ENCODE results near the gene KCNQ1.

Gene KCNQ1

GRCh38 chr11:2694995-2695939 is 250.5 kb downstream of the KCNQ1 start:
- ATAC-seq, result no peak
- TF ChIP-seq GLIS3 (CRISPR knock-in tag; IDR thresholded peaks at IDR 0.05) (no peak), ARNTL (CRISPR knock-in tag; IDR thresholded peaks at IDR 0.05; ENCODE audit: borderline replicate concordance, low read depth) (no peak), PPARA (CRISPR knock-in tag; IDR thresholded peaks at IDR 0.05; ENCODE audit: borderline replicate concordance) (no peak), ZFP3 (CRISPR knock-in tag; IDR thresholded peaks at IDR 0.05) (no peak), ZNF8 (CRISPR knock-in tag; IDR thresholded peaks at IDR 0.05) (no peak), POU6F1 (CRISPR knock-in tag; IDR thresholded peaks at IDR 0.05; ENCODE audit: borderline replicate concordance, low read depth) (no peak), ZNF565 (CRISPR knock-in tag; conservative IDR thresholded peaks at IDR 0.05; ENCODE audit: low read depth) (no peak), ISL1 (CRISPR knock-in tag; IDR thresholded peaks at IDR 0.05) (no peak), SNAI2 (CRISPR knock-in tag; IDR thresholded peaks at IDR 0.05) (no peak), ESRRG (CRISPR knock-in tag; IDR thresholded peaks at IDR 0.05) (no peak), TCF4 (CRISPR knock-in tag; IDR thresholded peaks at IDR 0.05; ENCODE audit: borderline replicate concordance) (no peak), ZC3H10 (CRISPR knock-in tag; IDR thresholded peaks at IDR 0.05) (no peak)
- TF ChIP-seq, protein P1, sequence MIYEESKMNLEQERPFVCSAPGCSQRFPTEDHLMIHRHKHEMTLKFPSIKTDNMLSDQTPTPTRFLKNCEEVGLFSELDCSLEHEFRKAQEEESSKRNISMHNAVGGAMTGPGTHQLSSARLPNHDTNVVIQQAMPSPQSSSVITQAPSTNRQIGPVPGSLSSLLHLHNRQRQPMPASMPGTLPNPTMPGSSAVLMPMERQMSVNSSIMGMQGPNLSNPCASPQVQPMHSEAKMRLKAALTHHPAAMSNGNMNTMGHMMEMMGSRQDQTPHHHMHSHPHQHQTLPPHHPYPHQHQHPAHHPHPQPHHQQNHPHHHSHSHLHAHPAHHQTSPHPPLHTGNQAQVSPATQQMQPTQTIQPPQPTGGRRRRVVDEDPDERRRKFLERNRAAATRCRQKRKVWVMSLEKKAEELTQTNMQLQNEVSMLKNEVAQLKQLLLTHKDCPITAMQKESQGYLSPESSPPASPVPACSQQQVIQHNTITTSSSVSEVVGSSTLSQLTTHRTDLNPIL (CRISPR knock-in tag; IDR thresholded peaks at IDR 0.05; ENCODE audit: low read depth), result no peak
- TF ChIP-seq, protein P2, sequence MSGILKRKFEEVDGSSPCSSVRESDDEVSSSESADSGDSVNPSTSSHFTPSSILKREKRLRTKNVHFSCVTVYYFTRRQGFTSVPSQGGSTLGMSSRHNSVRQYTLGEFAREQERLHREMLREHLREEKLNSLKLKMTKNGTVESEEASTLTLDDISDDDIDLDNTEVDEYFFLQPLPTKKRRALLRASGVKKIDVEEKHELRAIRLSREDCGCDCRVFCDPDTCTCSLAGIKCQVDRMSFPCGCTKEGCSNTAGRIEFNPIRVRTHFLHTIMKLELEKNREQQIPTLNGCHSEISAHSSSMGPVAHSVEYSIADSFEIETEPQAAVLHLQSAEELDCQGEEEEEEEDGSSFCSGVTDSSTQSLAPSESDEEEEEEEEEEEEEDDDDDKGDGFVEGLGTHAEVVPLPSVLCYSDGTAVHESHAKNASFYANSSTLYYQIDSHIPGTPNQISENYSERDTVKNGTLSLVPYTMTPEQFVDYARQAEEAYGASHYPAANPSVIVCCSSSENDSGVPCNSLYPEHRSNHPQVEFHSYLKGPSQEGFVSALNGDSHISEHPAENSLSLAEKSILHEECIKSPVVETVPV (CRISPR knock-in tag; IDR thresholded peaks at IDR 0.05), result no peak
- TF ChIP-seq, protein P3, sequence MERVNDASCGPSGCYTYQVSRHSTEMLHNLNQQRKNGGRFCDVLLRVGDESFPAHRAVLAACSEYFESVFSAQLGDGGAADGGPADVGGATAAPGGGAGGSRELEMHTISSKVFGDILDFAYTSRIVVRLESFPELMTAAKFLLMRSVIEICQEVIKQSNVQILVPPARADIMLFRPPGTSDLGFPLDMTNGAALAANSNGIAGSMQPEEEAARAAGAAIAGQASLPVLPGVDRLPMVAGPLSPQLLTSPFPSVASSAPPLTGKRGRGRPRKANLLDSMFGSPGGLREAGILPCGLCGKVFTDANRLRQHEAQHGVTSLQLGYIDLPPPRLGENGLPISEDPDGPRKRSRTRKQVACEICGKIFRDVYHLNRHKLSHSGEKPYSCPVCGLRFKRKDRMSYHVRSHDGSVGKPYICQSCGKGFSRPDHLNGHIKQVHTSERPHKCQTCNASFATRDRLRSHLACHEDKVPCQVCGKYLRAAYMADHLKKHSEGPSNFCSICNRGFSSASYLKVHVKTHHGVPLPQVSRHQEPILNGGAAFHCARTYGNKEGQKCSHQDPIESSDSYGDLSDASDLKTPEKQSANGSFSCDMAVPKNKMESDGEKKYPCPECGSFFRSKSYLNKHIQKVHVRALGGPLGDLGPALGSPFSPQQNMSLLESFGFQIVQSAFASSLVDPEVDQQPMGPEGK (CRISPR knock-in tag; IDR thresholded peaks at IDR 0.05; ENCODE audit: borderline replicate concordance), result no peak

DNA sequence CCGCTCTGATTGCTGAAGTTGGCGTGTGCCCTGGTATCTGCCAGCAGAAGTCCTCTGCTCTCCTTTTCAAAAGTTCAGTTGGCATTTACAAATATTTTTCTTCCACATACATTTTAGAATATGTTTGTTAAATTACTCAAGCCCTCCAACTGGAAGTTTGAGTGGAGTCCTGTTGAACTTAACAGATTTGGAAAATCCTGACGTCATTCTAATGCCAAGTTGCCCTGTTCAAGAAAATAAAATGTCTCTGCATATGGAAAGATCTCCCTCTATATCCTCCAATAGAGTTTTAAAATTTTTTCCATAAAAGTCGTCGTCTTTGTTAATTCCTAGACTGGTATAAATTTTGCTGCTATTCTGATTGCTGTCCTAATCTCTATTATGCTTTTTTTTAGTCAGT is 251.6 kb downstream of the KCNQ1 start:
- no peak for TF ChIP-seq ZNF70 (CRISPR knock-in tag; IDR thresholded peaks at IDR 0.05)
- no peak for TF ChIP-seq ISL1 (CRISPR knock-in tag; IDR thresholded peaks at IDR 0.05)
- no peak for TF ChIP-seq ZC3H10 (CRISPR knock-in tag; IDR thresholded peaks at IDR 0.05)
- no peak for TF ChIP-seq PPARA (CRISPR knock-in tag; IDR thresholded peaks at IDR 0.05; ENCODE audit: borderline replicate concordance)
- TF ChIP-seq ZNF8 (CRISPR knock-in tag; IDR thresholded peaks at IDR 0.05), result no peak
- TF ChIP-seq OSR1 (CRISPR knock-in tag; IDR thresholded peaks at IDR 0.05), result no peak
- TF ChIP-seq GLIS3 (CRISPR knock-in tag; IDR thresholded peaks at IDR 0.05), result no peak
- no peak for TF ChIP-seq TCF4 (CRISPR knock-in tag; IDR thresholded peaks at IDR 0.05; ENCODE audit: borderline replicate concordance)
- TF ChIP-seq RARB (CRISPR knock-in tag; IDR thresholded peaks at IDR 0.05), result no peak
- TF ChIP-seq BACH2 (CRISPR knock-in tag; IDR thresholded peaks at IDR 0.05; ENCODE audit: borderline replicate concordance), result no peak
- no peak for ATAC-seq

DNA sequence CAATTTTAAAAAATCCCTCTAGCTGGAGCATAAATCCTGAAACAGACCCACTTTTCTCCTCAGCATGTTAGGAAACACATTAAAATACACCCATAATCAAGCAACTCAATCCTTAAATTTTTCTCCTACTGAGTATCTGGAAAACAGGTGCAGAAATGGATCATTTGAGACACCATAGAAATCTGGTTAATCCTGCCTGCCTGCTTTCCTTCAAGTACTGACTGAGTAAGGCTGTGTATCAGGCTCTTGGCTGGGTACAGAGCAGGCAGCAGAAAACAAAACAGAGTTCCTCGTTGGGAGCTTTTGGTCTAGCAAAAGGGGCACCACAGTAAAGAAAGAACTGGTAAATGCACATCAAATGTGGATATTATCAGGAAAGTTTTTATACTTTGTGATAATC is 253.1 kb downstream of the KCNQ1 start:
- no peak for ATAC-seq
- TF ChIP-seq ZFP3 (CRISPR knock-in tag; IDR thresholded peaks at IDR 0.05) (no peak), ZNF565 (CRISPR knock-in tag; conservative IDR thresholded peaks at IDR 0.05; ENCODE audit: low read depth) (no peak)

- no peak for ATAC-seq
- no peak for TF ChIP-seq ZFP30 (CRISPR knock-in tag; IDR thresholded peaks at IDR 0.05)
- TF ChIP-seq ISL1 (CRISPR knock-in tag; IDR thresholded peaks at IDR 0.05), result no peak
- TF ChIP-seq, protein P1 (CRISPR knock-in tag; IDR thresholded peaks at IDR 0.05; ENCODE audit: low read depth), result no peak
These were observed 253.8 kb downstream of the KCNQ1 start for GRCh38 chr11:2698386-2699184.

All from SK-N-SH treated with all-trans-retinoic acid at 6 μM for 48 hours (cell line).